WERI-Rb-1 (cell line): ENCODE results near the gene MYL10.

Experiments
- DNase-seq: peaks from one replicate; pipeline ENCODE4 v3.0.0-alpha.2; 2020
- H3K27ac ChIP-seq: fragments of 250-450 bp; sonication (Bioruptor Pico); 2 replicates; pipeline ENCODE4 v1.5.1; 2020; ENCODE audit warnings: mild to moderate bottlenecking, moderate library complexity
- H3K27me3 ChIP-seq: fragments of 250-450 bp; sonication (Bioruptor Pico); 2 replicates; pipeline ENCODE4 v1.5.1; 2021; ENCODE audit warnings: mild to moderate bottlenecking, low read depth, moderate library complexity; ENCODE audit not compliant: insufficient read depth, severe bottlenecking
- H3K36me3 ChIP-seq: fragments of 250-450 bp; sonication (Bioruptor Pico); 2 replicates; pipeline ENCODE4 v1.5.1; 2020; ENCODE audit warnings: mild to moderate bottlenecking, moderate library complexity
- H3K4me3 ChIP-seq: 2 replicates; pipeline ENCODE4 v1.5.1; 2011; ENCODE audit warnings: low read depth, mild to moderate bottlenecking, control low read depth, low read length
- H3K9me3 ChIP-seq: fragments of 250-450 bp; sonication (Bioruptor Pico); 2 replicates; pipeline ENCODE4 v1.5.1; 2021; ENCODE audit warnings: mild to moderate bottlenecking, moderate library complexity; ENCODE audit not compliant: severe bottlenecking
- TF ChIP-seq, protein P1 (sequence below): IDR thresholded peaks from 2 replicates; pipeline ENCODE4 v1.5.1; 2011; ENCODE audit warnings: low read depth, mild to moderate bottlenecking, control low read depth, inconsistent platforms, low read length

The MYL10 gene

DNA sequence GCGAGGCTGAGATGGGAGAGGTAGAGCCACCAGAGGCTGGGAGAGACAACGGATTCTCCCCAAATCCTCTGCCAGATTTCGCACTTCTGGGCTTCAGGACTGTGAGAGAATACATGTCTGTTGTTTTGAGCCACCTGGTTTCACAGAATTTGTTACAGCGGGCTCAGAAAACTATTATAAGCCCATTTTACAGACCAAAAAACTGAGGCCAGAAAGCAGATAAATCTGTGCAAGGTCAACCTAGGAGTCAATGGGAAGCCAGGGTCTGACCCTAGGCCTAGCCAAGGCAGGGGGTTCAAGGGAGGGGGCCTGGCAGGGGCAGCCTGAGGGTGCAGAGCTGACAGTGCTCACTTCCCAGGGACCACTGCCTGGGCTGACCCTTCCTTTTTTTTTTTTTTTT lies 8.7 kb downstream of the MYL10 start:
- no peak for DNase-seq
- no peaks in the 10 kb centered on the region for H3K36me3 ChIP-seq
- TF ChIP-seq, protein P1, sequence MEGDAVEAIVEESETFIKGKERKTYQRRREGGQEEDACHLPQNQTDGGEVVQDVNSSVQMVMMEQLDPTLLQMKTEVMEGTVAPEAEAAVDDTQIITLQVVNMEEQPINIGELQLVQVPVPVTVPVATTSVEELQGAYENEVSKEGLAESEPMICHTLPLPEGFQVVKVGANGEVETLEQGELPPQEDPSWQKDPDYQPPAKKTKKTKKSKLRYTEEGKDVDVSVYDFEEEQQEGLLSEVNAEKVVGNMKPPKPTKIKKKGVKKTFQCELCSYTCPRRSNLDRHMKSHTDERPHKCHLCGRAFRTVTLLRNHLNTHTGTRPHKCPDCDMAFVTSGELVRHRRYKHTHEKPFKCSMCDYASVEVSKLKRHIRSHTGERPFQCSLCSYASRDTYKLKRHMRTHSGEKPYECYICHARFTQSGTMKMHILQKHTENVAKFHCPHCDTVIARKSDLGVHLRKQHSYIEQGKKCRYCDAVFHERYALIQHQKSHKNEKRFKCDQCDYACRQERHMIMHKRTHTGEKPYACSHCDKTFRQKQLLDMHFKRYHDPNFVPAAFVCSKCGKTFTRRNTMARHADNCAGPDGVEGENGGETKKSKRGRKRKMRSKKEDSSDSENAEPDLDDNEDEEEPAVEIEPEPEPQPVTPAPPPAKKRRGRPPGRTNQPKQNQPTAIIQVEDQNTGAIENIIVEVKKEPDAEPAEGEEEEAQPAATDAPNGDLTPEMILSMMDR: no peak
- no peak overlapping the region for H3K27ac ChIP-seq
- no peaks in the 10 kb centered on the region for H3K9me3 ChIP-seq
- H3K27me3 ChIP-seq: no peaks in the 10 kb centered on the region
- H3K4me3 ChIP-seq: no peak overlapping the region

DNA sequence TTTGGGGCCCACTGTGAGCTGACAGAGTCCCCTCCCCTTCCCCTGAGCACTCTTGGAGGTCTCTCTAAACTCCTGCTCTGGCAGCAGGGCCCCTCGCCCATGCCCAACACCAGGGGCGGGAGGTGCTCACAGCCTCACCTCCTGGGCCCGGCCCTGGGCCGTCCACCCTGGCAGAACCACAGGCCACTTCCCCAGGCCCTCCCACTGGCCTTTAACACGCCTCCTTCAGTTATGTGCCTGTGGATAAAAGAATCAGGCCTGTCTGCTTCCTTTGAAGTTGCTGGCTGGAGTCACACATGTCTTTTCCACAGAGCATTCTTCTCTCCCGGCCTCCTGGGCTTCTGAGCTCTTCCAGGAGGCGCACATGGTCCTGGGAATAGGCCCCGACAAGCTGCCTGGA lies 10.2 kb downstream of the MYL10 start:
- TF ChIP-seq, protein P1: no peak
- H3K36me3 ChIP-seq: no peaks in the 10 kb centered on the region

DNA sequence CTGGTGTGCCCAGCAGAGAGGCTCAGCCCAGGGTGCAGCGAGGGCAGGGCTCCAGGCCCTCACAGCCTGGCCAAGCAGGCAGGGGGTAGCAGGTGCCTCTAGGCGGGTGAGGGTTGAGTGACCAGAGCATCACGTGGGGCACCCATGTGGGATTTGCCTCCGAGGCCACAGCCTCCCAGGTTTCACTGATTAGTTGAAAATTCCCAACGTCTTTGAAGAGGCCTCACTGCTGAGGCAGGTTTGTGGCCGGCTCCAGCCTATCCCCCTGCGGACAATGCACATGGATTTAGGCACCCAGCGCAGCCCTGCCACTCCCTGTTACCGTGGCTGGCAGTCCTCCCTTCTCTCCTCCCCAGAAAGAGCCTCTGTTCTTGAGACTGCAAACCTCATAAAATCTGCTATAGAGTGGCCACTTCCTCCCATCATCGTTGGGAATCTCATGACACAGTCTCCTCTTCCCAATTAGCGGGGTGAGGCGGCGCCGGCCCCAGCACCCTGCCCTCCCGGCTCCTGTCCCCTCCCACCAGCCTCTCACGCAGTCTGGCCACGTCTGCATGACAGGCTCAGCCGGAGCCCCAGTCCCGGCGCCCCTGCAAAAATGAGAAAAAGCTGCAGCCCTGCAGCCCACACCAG lies 10.8 kb downstream of the MYL10 start:
- no peak overlapping the region for H3K27ac ChIP-seq
- no peaks in the 10 kb centered on the region for H3K9me3 ChIP-seq
- no peaks in the 10 kb centered on the region for H3K36me3 ChIP-seq
- no peaks in the 10 kb centered on the region for H3K27me3 ChIP-seq
- DNase-seq: no peak
- TF ChIP-seq, protein P1: no peak
- H3K4me3 ChIP-seq: no peak overlapping the region

More for the DNA sequence above, 10.2 kb downstream of the MYL10 start:
- Histone ChIP-seq H3K27me3 (no peaks in the 10 kb centered on the region), H3K9me3 (no peaks in the 10 kb centered on the region), H3K4me3 (no peak overlapping the region), H3K27ac (no peak overlapping the region)
- no peak for DNase-seq

DNA sequence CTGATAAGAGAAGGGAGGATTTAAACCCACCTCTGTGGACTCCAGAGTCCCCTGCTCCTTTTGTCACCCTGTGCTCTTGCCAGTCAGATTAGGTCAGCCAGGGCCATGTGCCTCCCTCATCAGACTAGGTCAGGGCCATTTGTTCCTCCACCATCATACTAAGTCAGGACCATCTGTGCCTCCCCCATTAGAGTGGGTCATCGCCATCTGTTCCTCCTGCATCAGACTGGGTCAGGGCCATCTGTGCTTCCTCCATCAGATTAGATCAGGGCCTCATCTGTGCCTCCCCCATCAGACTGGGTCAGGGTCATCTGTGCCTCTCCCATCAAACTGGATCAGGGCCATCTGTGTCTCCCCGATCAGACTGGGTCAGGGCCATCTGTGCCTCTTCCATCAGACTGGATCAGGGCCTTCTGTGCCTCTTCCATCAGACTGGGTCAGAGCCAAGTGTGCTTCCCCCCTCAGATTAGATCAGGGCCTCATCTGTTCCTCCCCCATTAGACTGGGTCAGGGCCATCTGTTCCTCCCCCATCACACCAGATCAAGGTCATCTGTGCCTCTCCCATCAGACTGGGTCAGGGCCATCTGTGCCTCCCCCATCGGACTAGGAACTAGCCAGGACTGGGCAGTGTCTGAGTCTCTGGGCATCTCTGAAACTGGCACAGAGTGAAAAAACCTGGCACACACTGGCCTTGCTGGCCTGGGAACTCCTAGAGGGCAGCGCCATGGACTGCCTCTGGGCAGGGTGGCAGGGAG lies 11.5 kb downstream of the MYL10 start:
- no peaks in the 10 kb centered on the region for H3K9me3 ChIP-seq
- H3K27me3 ChIP-seq: no peaks in the 10 kb centered on the region
- DNase-seq: no peak
- no peaks in the 10 kb centered on the region for H3K36me3 ChIP-seq
- no peak overlapping the region for H3K27ac ChIP-seq
- H3K4me3 ChIP-seq: no peak overlapping the region
- TF ChIP-seq, protein P1: no peak

DNA sequence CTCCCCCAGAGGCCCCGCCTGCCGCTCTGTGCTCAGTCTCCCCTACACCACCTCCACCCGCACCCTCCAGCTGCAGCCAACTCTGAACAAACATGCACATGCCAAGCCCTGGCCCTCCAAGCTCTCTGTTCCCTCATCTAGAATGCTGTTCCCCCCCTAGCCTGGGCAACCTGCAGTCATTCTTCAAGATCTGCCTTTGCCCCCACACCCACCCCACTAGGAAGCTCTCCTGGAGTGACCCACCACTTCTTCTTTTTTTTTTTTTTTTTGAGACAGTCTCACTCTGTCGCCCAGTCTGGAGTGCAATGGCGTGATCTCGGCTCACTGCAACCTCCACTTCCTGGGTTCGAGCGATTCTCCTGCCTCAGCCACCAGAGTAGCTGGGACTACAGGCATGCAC lies 13.7 kb downstream of the MYL10 start:
- no peak for DNase-seq
- H3K27ac ChIP-seq: no peak overlapping the region
- TF ChIP-seq, protein P1: no peak

More for the DNA sequence above, 13.7 kb downstream of the MYL10 start:
- no peaks in the 10 kb centered on the region for H3K9me3 ChIP-seq
- H3K36me3 ChIP-seq: no peaks in the 10 kb centered on the region
- H3K27me3 ChIP-seq: no peaks in the 10 kb centered on the region
- no peak overlapping the region for H3K4me3 ChIP-seq
